Keratinocyte (primary cell): Measurements from ENCODE around the gene NVL. TPM values are rescaled to one million over a fixed set of nuclear protein-coding genes. Genes with fewer than 3 reads are reported as not detected.

Experiments used
- DNase-seq: peaks from one replicate; pipeline ENCODE4 v3.0.0-alpha.2; 2011; ENCODE audit warnings: low read depth, missing footprints, low spot score
- FAIRE-seq: peaks from 2 replicates; lab custom pipeline; 2011; peaks lifted over from hg19 to GRCh38; lab: Jason Lieb, UNC
- H2AFZ ChIP-seq: 2 replicates; pipeline ENCODE4 v1.6.0; 2012; ENCODE audit warnings: low read length, control low read depth, inconsistent platforms; ENCODE audit not compliant: control insufficient read depth
- H3K27ac ChIP-seq: 2 replicates; pipeline ENCODE4 v1.5.1; 2011; ENCODE audit warnings: low read length; ENCODE audit not compliant: control insufficient read depth, insufficient read depth
- H3K27me3 ChIP-seq: 3 replicates; pipeline ENCODE4 v1.6.0; 2011; ENCODE audit warnings: low read length; ENCODE audit not compliant: control insufficient read depth, insufficient read depth; ENCODE audit errors: extremely low read depth
- H3K36me3 ChIP-seq, 2 experiments: 2 replicates in 1 of 2; 3 replicates in 1 of 2; pipeline ENCODE4 v1.5.1; 2011; ENCODE audit warnings: low read length in 2 of 2, mild to moderate bottlenecking in 1 of 2; ENCODE audit not compliant: control insufficient read depth in 2 of 2, insufficient read depth in 2 of 2; ENCODE audit errors: extremely low read depth in 1 of 2
- H3K4me1 ChIP-seq: 3 replicates; pipeline ENCODE4 v1.5.1; 2011; ENCODE audit warnings: low read length; ENCODE audit not compliant: control insufficient read depth, insufficient read depth; ENCODE audit errors: extremely low read depth
- H3K4me2 ChIP-seq: 3 replicates; pipeline ENCODE4 v1.6.0; 2011; ENCODE audit warnings: low read depth, low read length; ENCODE audit not compliant: control insufficient read depth, insufficient read depth; ENCODE audit errors: extremely low read depth
- H3K4me3 ChIP-seq, 3 experiments: fragments of 200-600 bp in 1 of 3; sonication (generic) in 1 of 3; 2 replicates in 2 of 3; 3 replicates in 1 of 3; pipeline ENCODE4 v1.5.1; 2011 to 2016; ENCODE audit warnings: low read length in 3 of 3, mild to moderate bottlenecking in 3 of 3, control low read depth in 2 of 3, inconsistent platforms in 1 of 3, low read depth in 1 of 3, mixed read lengths in 1 of 3, mixed run types in 1 of 3, moderate library complexity in 1 of 3; ENCODE audit not compliant: control insufficient read depth in 2 of 3, insufficient read depth in 2 of 3; ENCODE audit errors: extremely low read depth in 1 of 3
- H3K79me2 ChIP-seq: 2 replicates; pipeline ENCODE4 v1.6.0; 2012; ENCODE audit warnings: low read length; ENCODE audit not compliant: control insufficient read depth, insufficient read depth
- H3K9ac ChIP-seq: 3 replicates; pipeline ENCODE4 v1.6.0; 2011; ENCODE audit warnings: low read length; ENCODE audit not compliant: control insufficient read depth, insufficient read depth; ENCODE audit errors: extremely low read depth
- H3K9me1 ChIP-seq: 3 replicates; pipeline ENCODE4 v1.6.0; 2011; ENCODE audit warnings: low read length; ENCODE audit not compliant: control insufficient read depth, insufficient read depth; ENCODE audit errors: extremely low read depth
- H3K9me3 ChIP-seq: 2 replicates; pipeline ENCODE4 v1.5.1; 2012; ENCODE audit warnings: low read depth, low read length; ENCODE audit not compliant: control insufficient read depth
- H4K20me1 ChIP-seq: 3 replicates; pipeline ENCODE4 v1.6.0; 2011; ENCODE audit warnings: low read length; ENCODE audit not compliant: control insufficient read depth, insufficient read depth; ENCODE audit errors: extremely low read depth
- CTCF ChIP-seq, 3 experiments: IDR thresholded peaks in 1 of 3; conservative IDR thresholded peaks in 1 of 3; optimal IDR thresholded peaks in 1 of 3; 2 replicates in 2 of 3; 3 replicates in 1 of 3; pipeline versions ENCODE3 to v1.5.1; 2011; ENCODE audit warnings: low read length in 3 of 3, mild to moderate bottlenecking in 3 of 3, moderate library complexity in 2 of 3, control low read depth in 1 of 3, inconsistent platforms in 1 of 3; ENCODE audit not compliant: insufficient read depth in 2 of 3; ENCODE audit errors: extremely low read depth in 1 of 3
- EZH2 ChIP-seq: IDR thresholded peaks from one replicate; pipeline ENCODE4 v1.6.1; 2012; ENCODE audit warnings: inconsistent platforms, mild to moderate bottlenecking, low read length, moderate library complexity
- dilution Hi-C: fragments of 300-500 bp; cut with MboI; formaldehyde crosslinking; loops from one replicate; pipeline ENCODE4 v1.7.0; 2020; ENCODE audit warnings: low sequenced_read_pairs; ENCODE audit not compliant: extremely low pct_ligation_motif_present
- polyA plus RNA-seq, 5 experiments: library from polyadenylated mRNA; depleted of rRNA in 3 of 5; stranded (reverse) in 3 of 5; stranded (forward) in 1 of 5; unstranded in 1 of 5; fragments of >200 nt; gene quantifications; 1 replicate in 1 of 5; 2 replicates in 3 of 5; 3 replicates in 1 of 5; pipeline versions ENCODE4 v1.2.1 to v1.2.3, GENCODE V29; 2011 to 2012; ENCODE audit warnings: missing spikeins in 2 of 5, low read depth in 1 of 5, low replicate concordance in 1 of 5

The NVL gene
- polyA plus RNA-seq, 1 donor (not counting 4 experiments of a cell fraction or from before 2014, with no cell fraction given), result 24.9 TPM

- no peaks in the 10 kb centered on the region for H3K79me2 ChIP-seq
- H3K36me3 ChIP-seq, result no peaks in the 10 kb centered on the region
- no peaks in the 10 kb centered on the region for H3K9me1 ChIP-seq
- dilution Hi-C loops, result no loop called here
- peaks cover 3% of the 10 kb centered on the region for H3K4me1 ChIP-seq
- no peak overlapping the region for H2AFZ ChIP-seq
- no peak for DNase-seq
- no peak for FAIRE-seq
- no peaks in the 10 kb centered on the region for H3K9me3 ChIP-seq
- no peak overlapping the region for H3K27ac ChIP-seq
- H4K20me1 ChIP-seq, result no peaks in the 10 kb centered on the region
- H3K4me2 ChIP-seq, result no peak overlapping the region
- no peak overlapping the region for H3K9ac ChIP-seq
- TF ChIP-seq EZH2, result no peak
- no peak for TF ChIP-seq CTCF (optimal IDR thresholded peaks at IDR 0.05 in 1 of 3, IDR thresholded peaks at IDR 0.05 in 1 of 3, conservative IDR thresholded peaks at IDR 0.05 in 1 of 3; ENCODE audit: extremely low read depth in 1 of 3, insufficient read depth in 2 of 3, low read length in 3 of 3)
- no peak overlapping the region for H3K4me3 ChIP-seq
- peaks cover 4% of the 10 kb centered on the region for H3K27me3 ChIP-seq
Measured at GRCh38 chr1:224339442-224340033, 9.6 kb upstream of the NVL start.

DNA sequence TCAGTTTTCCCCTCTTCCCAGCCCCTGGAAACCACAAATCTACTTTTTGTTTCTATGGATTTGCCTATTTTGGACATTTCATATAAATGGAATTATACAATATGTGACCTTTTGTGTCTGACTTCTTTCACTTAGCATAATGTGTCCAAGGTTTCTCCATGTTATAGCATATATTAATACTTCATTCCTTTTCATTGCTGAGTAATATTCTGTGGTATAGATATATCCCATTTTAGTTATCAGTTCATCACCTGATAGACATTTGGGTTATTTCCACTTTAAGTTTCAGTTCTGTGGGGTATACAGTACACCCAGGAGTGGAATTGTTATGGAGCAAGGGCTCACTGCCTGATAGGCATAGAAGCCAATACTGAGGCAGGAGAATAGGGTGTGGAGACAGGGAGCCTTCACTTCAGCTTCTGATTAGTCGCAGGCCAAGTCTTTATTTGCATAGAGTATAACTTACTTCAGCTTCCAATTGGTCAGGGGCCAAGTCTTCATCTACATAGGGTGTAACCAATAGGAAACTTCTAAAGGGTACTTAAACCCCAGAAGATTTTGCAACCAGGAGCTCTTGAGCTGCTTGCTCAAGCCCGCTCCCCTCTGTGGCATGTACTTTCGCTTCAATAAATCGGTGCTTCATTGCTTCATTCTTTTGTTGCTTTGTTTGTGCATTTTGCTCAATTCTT, 8.3 kb upstream of the NVL start:
- H3K36me3 ChIP-seq, result no peaks in the 10 kb centered on the region
- DNase-seq, result no peak
- H3K27ac ChIP-seq, result no peak overlapping the region
- H4K20me1 ChIP-seq, result no peaks in the 10 kb centered on the region
- H3K9me1 ChIP-seq, result no peaks in the 10 kb centered on the region
- no peaks in the 10 kb centered on the region for H3K9me3 ChIP-seq
- H3K4me3 ChIP-seq, result no peak overlapping the region
- FAIRE-seq, result no peak
- dilution Hi-C loops, result no loop called here
- H3K79me2 ChIP-seq, result no peaks in the 10 kb centered on the region
- peaks cover 4% of the 10 kb centered on the region for H3K27me3 ChIP-seq
- TF ChIP-seq EZH2 (no peak), CTCF (optimal IDR thresholded peaks at IDR 0.05 in 1 of 3, IDR thresholded peaks at IDR 0.05 in 1 of 3, conservative IDR thresholded peaks at IDR 0.05 in 1 of 3; ENCODE audit: extremely low read depth in 1 of 3, insufficient read depth in 2 of 3, low read length in 3 of 3) (no peak)
- peaks cover 11% of the 10 kb centered on the region for H3K4me1 ChIP-seq
- no peak overlapping the region for H2AFZ ChIP-seq
- no peak overlapping the region for H3K4me2 ChIP-seq
- no peak overlapping the region for H3K9ac ChIP-seq
